Measurements from ENCODE around the gene FRMD1. TPM values are rescaled to one million over a fixed set of nuclear protein-coding genes. Genes with fewer than 3 reads are reported as not detected.

Gene FRMD1
- total RNA-seq, 3 donors from 2014 or later (not counting 1 experiment from before 2014, with no cell fraction given) = not detected

DNA sequence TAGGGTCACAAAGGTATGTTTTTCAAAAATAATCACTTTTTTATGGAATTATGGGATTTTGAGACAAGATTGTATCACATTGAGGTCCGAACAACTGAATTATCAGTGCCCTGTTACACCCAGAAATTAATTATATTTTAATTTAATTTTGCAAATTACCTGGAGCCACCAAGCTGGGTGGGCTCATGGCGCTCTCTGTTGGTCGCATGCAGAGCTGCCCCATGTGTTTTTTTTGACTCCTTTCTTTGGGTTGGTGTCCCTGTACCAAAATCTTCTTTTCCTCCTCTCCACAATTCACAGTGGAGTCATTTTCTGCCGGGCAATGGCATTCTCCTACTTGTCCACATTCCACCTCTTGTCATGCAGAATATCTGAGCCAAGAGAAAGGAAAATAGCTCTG is 38.9 kb upstream of the FRMD1 start:
- no peak overlapping the region for H3K4me3 ChIP-seq (ENCODE audit: low read length)
- ATAC-seq (no peak), DNase-seq (no peak)
- no peaks in the 10 kb centered on the region for H3K4me1 ChIP-seq (ENCODE audit: control insufficient read depth, insufficient read depth, low read length)
- Mint-ChIP-seq H3K9me3 (peaks cover 2 to 3% of the 10 kb centered on the region in 2 donors), H3K4me1 (no peaks in the 10 kb centered on the region), H3K4me3 (no peak overlapping the region), H3K36me3 (no peaks in the 10 kb centered on the region), H3K27ac (no peak overlapping the region), H3K27me3 (ENCODE audit: low read depth in 2 of 2) (no peaks in the 10 kb centered on the region)
- intact Hi-C loops (cut with micrococcal nuclease) = no loop called here
- no peaks in the 10 kb centered on the region for H3K36me3 ChIP-seq (ENCODE audit: control insufficient read depth, insufficient read depth, low read length)
- TF ChIP-seq, protein P1, sequence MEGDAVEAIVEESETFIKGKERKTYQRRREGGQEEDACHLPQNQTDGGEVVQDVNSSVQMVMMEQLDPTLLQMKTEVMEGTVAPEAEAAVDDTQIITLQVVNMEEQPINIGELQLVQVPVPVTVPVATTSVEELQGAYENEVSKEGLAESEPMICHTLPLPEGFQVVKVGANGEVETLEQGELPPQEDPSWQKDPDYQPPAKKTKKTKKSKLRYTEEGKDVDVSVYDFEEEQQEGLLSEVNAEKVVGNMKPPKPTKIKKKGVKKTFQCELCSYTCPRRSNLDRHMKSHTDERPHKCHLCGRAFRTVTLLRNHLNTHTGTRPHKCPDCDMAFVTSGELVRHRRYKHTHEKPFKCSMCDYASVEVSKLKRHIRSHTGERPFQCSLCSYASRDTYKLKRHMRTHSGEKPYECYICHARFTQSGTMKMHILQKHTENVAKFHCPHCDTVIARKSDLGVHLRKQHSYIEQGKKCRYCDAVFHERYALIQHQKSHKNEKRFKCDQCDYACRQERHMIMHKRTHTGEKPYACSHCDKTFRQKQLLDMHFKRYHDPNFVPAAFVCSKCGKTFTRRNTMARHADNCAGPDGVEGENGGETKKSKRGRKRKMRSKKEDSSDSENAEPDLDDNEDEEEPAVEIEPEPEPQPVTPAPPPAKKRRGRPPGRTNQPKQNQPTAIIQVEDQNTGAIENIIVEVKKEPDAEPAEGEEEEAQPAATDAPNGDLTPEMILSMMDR (IDR thresholded peaks at IDR 0.05) = no peak
- H3K27me3 ChIP-seq (ENCODE audit: control insufficient read depth, insufficient read depth, low read length) = no peaks in the 10 kb centered on the region
- H3K27ac ChIP-seq (ENCODE audit: low read length) = no peak overlapping the region
- 69% methylated on average over 4 of the region's 4 CpGs for WGBS (ENCODE audit: insufficient coverage)
- H3K9me3 ChIP-seq (ENCODE audit: control insufficient read depth, insufficient read depth, low read length) = no peaks in the 10 kb centered on the region

DNA sequence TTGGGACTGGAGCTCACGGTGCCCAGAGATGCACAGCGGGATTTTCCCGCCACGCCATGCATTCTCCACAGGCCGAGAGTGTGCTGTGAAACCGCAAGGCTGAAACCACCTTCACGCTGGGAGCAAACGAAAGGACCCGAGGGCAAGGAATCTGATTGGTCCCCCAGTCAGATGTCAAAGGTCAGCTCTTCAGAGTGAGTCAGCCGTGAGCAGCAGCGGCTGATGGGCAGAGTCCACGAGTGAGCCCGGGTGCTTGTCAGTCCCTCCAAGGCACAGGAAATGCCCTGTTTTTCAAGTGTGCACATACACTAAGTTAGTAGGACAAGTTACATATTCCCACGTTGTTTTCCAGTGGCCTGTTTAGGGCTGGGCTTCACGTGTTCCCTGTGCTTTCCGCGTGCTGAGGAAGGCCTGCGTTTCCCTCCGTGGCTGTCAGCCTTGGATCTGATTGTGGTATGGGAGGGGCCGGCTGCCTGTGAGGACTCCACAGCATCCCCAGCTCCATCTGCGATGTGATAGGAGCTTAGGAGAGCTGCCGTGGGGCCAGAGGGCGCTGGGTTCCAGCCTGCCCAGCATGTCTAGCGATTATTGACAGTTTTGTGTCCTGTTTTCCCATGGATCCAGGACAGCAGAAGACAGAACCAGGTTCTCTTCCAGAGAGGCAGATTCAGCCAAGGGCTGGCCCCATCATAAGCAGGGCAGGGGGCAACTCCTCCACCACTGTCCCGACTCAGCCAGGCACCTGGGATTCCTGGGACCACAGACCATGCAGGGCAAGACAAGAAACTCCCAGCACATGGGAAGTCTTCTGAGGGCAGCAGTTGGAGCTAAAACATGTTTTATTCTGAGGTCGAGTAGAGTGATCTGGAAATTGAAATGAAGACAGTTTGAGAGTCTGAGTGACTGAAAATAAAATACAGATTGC is 38.2 kb upstream of the FRMD1 start:
- H3K9me3 Mint-ChIP-seq = peaks cover 2 to 3% of the 10 kb centered on the region in 2 donors
- no peak overlapping the region for H3K27ac Mint-ChIP-seq
- 83% methylated on average over 26 of the region's 26 CpGs for WGBS (ENCODE audit: insufficient coverage)
- Histone ChIP-seq H3K9me3 (ENCODE audit: control insufficient read depth, insufficient read depth, low read length) (no peaks in the 10 kb centered on the region), H3K4me1 (ENCODE audit: control insufficient read depth, insufficient read depth, low read length) (no peaks in the 10 kb centered on the region), H3K27me3 (ENCODE audit: control insufficient read depth, insufficient read depth, low read length) (no peaks in the 10 kb centered on the region), H3K27ac (ENCODE audit: low read length) (no peak overlapping the region), H3K36me3 (ENCODE audit: control insufficient read depth, insufficient read depth, low read length) (no peaks in the 10 kb centered on the region), H3K4me3 (ENCODE audit: low read length) (no peak overlapping the region)
- H3K4me3 Mint-ChIP-seq = no peak overlapping the region
- TF ChIP-seq, protein P1 (IDR thresholded peaks at IDR 0.05) = no peak
- ATAC-seq (no peak), DNase-seq (no peak)
- H3K36me3 Mint-ChIP-seq = no peaks in the 10 kb centered on the region
- no peaks in the 10 kb centered on the region for H3K27me3 Mint-ChIP-seq (ENCODE audit: low read depth in 2 of 2)
- intact Hi-C loops (cut with micrococcal nuclease) = no loop called here
- H3K4me1 Mint-ChIP-seq = no peaks in the 10 kb centered on the region

DNA sequence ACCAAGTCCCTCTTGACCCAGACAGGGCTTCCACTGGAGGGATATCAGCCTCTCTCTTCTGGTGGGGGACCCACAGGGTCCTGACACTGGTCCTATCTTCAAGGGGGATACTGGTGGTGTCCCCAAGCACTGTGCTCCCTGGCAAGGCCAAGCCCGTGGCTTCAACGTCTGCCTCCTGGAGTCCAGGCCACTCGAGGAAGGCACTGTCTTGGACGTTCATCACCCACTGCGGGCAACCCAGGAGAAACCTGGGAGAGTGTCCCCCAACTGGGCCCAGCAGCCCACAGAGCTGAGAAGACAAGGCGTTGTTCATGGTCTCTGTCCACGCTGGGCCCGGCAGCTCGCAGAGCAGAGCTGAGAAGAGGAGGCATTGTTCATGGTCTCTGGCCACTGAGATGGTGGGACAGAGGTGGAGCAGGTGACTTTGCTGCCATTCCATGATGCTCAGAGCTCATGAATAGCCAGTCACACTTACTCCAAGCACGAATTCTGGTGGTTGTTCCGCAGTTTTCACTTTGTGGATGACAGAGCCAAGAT is 37.5 kb upstream of the FRMD1 start:
- Mint-ChIP-seq H3K27ac (no peak overlapping the region), H3K4me1 (no peaks in the 10 kb centered on the region), H3K9me3 (peaks cover 2 to 3% of the 10 kb centered on the region in 2 donors), H3K27me3 (ENCODE audit: low read depth in 2 of 2) (peaks cover 2 to 4% of the 10 kb centered on the region in 2 donors), H3K36me3 (no peaks in the 10 kb centered on the region), H3K4me3 (no peak overlapping the region)
- ATAC-seq = no peak
- DNase-seq = no peak
- H3K27me3 ChIP-seq (ENCODE audit: control insufficient read depth, insufficient read depth, low read length) = no peaks in the 10 kb centered on the region
- H3K4me1 ChIP-seq (ENCODE audit: control insufficient read depth, insufficient read depth, low read length) = no peaks in the 10 kb centered on the region
- 92% methylated on average over 11 of the region's 11 CpGs for WGBS (ENCODE audit: insufficient coverage)
- no peak overlapping the region for H3K27ac ChIP-seq (ENCODE audit: low read length)
- H3K9me3 ChIP-seq (ENCODE audit: control insufficient read depth, insufficient read depth, low read length) = no peaks in the 10 kb centered on the region
- no peaks in the 10 kb centered on the region for H3K36me3 ChIP-seq (ENCODE audit: control insufficient read depth, insufficient read depth, low read length)
- intact Hi-C loops (cut with micrococcal nuclease) = no loop called here
- TF ChIP-seq, protein P1 (IDR thresholded peaks at IDR 0.05) = no peak
- H3K4me3 ChIP-seq (ENCODE audit: low read length) = no peak overlapping the region

Measured in natural killer cell (primary cell).